NB4 (cell line): Measurements from ENCODE around the gene DAD1.

Experiments
- POLR2A ChIP-seq: IDR thresholded peaks from 2 replicates; pipeline ENCODE4 v1.6.1; 2011; ENCODE audit warnings: mild to moderate bottlenecking; ENCODE audit not compliant: insufficient read length; ENCODE audit errors: extremely low read depth
- TF ChIP-seq, protein P1 (sequence below): IDR thresholded peaks from one replicate; pipeline ENCODE4 v1.5.1; 2012; ENCODE audit warnings: low read depth, low read length
- TF ChIP-seq, protein P2 (sequence below): IDR thresholded peaks from 2 replicates; pipeline ENCODE4 v1.6.1; 2011; ENCODE audit warnings: low read depth, low read length

DNA sequence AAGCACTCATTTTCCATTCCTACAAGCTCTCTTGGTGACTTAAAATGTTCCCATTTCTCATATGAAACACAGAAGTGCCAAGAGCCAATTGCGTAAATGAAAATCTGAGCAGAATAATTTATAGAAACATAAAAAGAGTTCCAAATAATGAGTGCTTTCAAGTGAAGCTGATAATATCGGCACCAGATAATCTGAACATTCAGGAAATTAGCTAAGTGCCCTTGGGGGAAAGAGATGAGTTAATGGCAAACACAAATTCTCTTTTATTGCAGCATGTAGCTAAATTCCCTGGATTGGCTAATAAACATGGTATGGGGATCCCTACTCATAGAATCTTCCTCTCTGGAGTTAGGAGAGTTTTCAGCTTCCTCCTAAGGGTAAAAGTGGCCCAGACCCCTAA is 46.7 kb downstream of the DAD1 start:
- TF ChIP-seq, protein P1, sequence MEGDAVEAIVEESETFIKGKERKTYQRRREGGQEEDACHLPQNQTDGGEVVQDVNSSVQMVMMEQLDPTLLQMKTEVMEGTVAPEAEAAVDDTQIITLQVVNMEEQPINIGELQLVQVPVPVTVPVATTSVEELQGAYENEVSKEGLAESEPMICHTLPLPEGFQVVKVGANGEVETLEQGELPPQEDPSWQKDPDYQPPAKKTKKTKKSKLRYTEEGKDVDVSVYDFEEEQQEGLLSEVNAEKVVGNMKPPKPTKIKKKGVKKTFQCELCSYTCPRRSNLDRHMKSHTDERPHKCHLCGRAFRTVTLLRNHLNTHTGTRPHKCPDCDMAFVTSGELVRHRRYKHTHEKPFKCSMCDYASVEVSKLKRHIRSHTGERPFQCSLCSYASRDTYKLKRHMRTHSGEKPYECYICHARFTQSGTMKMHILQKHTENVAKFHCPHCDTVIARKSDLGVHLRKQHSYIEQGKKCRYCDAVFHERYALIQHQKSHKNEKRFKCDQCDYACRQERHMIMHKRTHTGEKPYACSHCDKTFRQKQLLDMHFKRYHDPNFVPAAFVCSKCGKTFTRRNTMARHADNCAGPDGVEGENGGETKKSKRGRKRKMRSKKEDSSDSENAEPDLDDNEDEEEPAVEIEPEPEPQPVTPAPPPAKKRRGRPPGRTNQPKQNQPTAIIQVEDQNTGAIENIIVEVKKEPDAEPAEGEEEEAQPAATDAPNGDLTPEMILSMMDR = no peak
- TF ChIP-seq, protein P2, sequence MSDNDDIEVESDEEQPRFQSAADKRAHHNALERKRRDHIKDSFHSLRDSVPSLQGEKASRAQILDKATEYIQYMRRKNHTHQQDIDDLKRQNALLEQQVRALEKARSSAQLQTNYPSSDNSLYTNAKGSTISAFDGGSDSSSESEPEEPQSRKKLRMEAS = no peak
- no peak for TF ChIP-seq POLR2A
